Liver (tissue), 3 donors: ENCODE measurements around the gene GTF3C5.

Experiments
- ATF3 ChIP-seq: IDR thresholded peaks from 2 replicates; pipeline ENCODE4 v1.6.1; 2016; ENCODE audit warnings: antibody characterized with exemption
- CTCF ChIP-seq: fragments of 150-350 bp; IDR thresholded peaks from 2 replicates; pipeline ENCODE4 v1.5.1; 2017; ENCODE audit warnings: improper control_type of control experiment, low read depth, low read length; ENCODE audit not compliant: missing input control
- EGR1 ChIP-seq, 2 donors: IDR thresholded peaks; 2 replicates each; pipeline ENCODE4 v1.6.1; 2016 to 2018; ENCODE audit warnings: antibody characterized with exemption in 2 of 2, low read depth in 2 of 2
- GABPA ChIP-seq, 2 donors: IDR thresholded peaks in 1 of 2; conservative IDR thresholded peaks in 1 of 2; 2 replicates each; pipeline ENCODE4 v1.6.1; 2016; ENCODE audit warnings: antibody characterized with exemption in 2 of 2, mild to moderate bottlenecking in 1 of 2, moderate library complexity in 1 of 2
- RAD21 ChIP-seq, 2 donors: IDR thresholded peaks; 2 replicates each; pipeline ENCODE4 v1.6.1; 2016; ENCODE audit warnings: antibody characterized with exemption in 2 of 2, mild to moderate bottlenecking in 2 of 2
- REST ChIP-seq: IDR thresholded peaks from 2 replicates; pipeline ENCODE4 v1.6.1; 2016; ENCODE audit warnings: antibody characterized with exemption, mild to moderate bottlenecking
- TAF1 ChIP-seq: conservative IDR thresholded peaks from 2 replicates; pipeline ENCODE4 v1.6.1; 2016; ENCODE audit warnings: antibody characterized with exemption, mild to moderate bottlenecking
- YY1 ChIP-seq: IDR thresholded peaks from 2 replicates; pipeline ENCODE4 v1.6.1; 2016; ENCODE audit warnings: antibody characterized with exemption, mild to moderate bottlenecking
- donor health status: healthy.
- donor health status: healthy.

- TF ChIP-seq EGR1 (IDR thresholded peaks at IDR 0.05; ENCODE audit: low read depth in 2 of 2), result no peak
- TF ChIP-seq CTCF, result no peak
- TF ChIP-seq REST, result no peak
- TF ChIP-seq RAD21 (IDR thresholded peaks at IDR 0.05), result no peak
- TF ChIP-seq YY1, result no peak
- TF ChIP-seq TAF1, result no peak
- no peak for TF ChIP-seq ATF3
- no peak for TF ChIP-seq GABPA (IDR thresholded peaks at IDR 0.05 in 1 of 2, conservative IDR thresholded peaks at IDR 0.05 in 1 of 2)
Measured at GRCh38 chr9:133088756-133089155, 58.0 kb downstream of the GTF3C5 start.
